H1 (cell line): Measurements from ENCODE around the gene ABCA13. TPM values are rescaled to one million over a fixed set of nuclear protein-coding genes. Genes with fewer than 3 reads are reported as not detected.

Experiments used
- KDM1A ChIP-seq: fragments of 200-600, 300-600 bp; sonication (generic); IDR thresholded peaks from 2 replicates; pipeline ENCODE4 v1.7.1; 2016; ENCODE audit warnings: mild to moderate bottlenecking, low read length, borderline replicate concordance
- KDM5A ChIP-seq: fragments of 200-600 bp; IDR thresholded peaks from 2 replicates; pipeline ENCODE4 v1.7.1; 2012; ENCODE audit warnings: mild to moderate bottlenecking, low read length, inconsistent platforms, mixed read lengths
- RBBP5 ChIP-seq: IDR thresholded peaks from 2 replicates; pipeline ENCODE4 v1.7.1; 2012; ENCODE audit warnings: low read depth, mild to moderate bottlenecking, inconsistent platforms, low read length, moderate library complexity, borderline replicate concordance
- SIRT6 ChIP-seq: IDR thresholded peaks from one replicate; pipeline ENCODE4 v1.7.1; 2012; ENCODE audit warnings: low read length, inconsistent platforms
- SP1 ChIP-seq: IDR thresholded peaks from 2 replicates; pipeline ENCODE4 v1.6.1; 2011; ENCODE audit warnings: low read depth, low read length
- TAF7 ChIP-seq: optimal IDR thresholded peaks from 2 replicates; pipeline ENCODE3; 2011; ENCODE audit warnings: low read depth, mild to moderate bottlenecking, inconsistent platforms, low read length, moderate library complexity, borderline replicate concordance
- polyA plus RNA-seq, 7 experiments: library from polyadenylated mRNA; depleted of rRNA in 3 of 7; stranded (reverse) in 5 of 7; unstranded in 2 of 7; fragments of >200 nt in 5 of 7; fragments of 200-250 nt in 2 of 7; gene quantifications; 1 replicate in 5 of 7; 2 replicates in 1 of 7; 4 replicates in 1 of 7; pipeline versions ENCODE4 v1.2.1 to v1.2.3, GENCODE V29; 2011 to 2013; ENCODE audit warnings: missing spikeins in 2 of 7, mixed read lengths in 2 of 7
- total RNA-seq: library from RNA; stranded (reverse); fragmentation: NEBNext Ultra II Directional; extraction: Animal tissue kit (Norgen Biotek cat#: 25700); gene quantifications from 2 replicates; pipeline ENCODE4 v1.2.1, GENCODE V29; 2021
- TF ChIP-seq, protein P1 (sequence below): fragments of 300-600 bp; sonication (generic); IDR thresholded peaks from 2 replicates; pipeline ENCODE4 v1.7.1; 2012; ENCODE audit warnings: low read length, moderate library complexity, mild to moderate bottlenecking, inconsistent platforms; ENCODE audit not compliant: insufficient replicate concordance
- TF ChIP-seq, protein P2 (sequence below), 3 experiments: IDR thresholded peaks; 1 replicate in 2 of 3; 2 replicates in 1 of 3; pipeline versions ENCODE4 v1.5.1 to v1.6.1; 2011; ENCODE audit warnings: low read length in 3 of 3, mild to moderate bottlenecking in 3 of 3, inconsistent platforms in 2 of 3, low read depth in 1 of 3, moderate library complexity in 1 of 3; ENCODE audit not compliant: insufficient read depth in 1 of 3; ENCODE audit errors: control extremely low read depth in 1 of 3

The ABCA13 gene
- total and polyA plus RNA-seq, 2 of the 8 experiments (the other 6 are each of a cell fraction or from before 2014, with no cell fraction given), result 0.07 to 0.09 TPM

DNA sequence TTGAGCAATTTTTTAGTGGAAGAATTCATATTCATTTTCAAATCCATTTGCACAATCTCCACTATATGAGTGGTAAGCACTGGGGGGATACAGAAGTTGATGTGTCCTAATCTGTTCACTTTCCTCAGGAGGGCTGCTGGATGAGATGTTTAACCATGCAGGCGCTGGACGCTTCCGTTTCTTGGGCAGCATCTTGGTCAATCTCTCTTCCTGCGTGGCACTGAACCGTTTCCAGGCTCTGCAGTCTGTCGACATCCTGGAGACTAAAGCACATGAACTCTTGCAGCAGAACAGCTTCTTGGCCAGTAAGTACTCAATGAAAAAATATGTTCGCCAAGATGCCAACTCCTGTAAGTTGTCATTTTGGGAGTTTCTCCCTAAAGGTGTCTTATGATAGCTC, 179.3 kb downstream of the ABCA13 start (continued):
- TF ChIP-seq, protein P1, sequence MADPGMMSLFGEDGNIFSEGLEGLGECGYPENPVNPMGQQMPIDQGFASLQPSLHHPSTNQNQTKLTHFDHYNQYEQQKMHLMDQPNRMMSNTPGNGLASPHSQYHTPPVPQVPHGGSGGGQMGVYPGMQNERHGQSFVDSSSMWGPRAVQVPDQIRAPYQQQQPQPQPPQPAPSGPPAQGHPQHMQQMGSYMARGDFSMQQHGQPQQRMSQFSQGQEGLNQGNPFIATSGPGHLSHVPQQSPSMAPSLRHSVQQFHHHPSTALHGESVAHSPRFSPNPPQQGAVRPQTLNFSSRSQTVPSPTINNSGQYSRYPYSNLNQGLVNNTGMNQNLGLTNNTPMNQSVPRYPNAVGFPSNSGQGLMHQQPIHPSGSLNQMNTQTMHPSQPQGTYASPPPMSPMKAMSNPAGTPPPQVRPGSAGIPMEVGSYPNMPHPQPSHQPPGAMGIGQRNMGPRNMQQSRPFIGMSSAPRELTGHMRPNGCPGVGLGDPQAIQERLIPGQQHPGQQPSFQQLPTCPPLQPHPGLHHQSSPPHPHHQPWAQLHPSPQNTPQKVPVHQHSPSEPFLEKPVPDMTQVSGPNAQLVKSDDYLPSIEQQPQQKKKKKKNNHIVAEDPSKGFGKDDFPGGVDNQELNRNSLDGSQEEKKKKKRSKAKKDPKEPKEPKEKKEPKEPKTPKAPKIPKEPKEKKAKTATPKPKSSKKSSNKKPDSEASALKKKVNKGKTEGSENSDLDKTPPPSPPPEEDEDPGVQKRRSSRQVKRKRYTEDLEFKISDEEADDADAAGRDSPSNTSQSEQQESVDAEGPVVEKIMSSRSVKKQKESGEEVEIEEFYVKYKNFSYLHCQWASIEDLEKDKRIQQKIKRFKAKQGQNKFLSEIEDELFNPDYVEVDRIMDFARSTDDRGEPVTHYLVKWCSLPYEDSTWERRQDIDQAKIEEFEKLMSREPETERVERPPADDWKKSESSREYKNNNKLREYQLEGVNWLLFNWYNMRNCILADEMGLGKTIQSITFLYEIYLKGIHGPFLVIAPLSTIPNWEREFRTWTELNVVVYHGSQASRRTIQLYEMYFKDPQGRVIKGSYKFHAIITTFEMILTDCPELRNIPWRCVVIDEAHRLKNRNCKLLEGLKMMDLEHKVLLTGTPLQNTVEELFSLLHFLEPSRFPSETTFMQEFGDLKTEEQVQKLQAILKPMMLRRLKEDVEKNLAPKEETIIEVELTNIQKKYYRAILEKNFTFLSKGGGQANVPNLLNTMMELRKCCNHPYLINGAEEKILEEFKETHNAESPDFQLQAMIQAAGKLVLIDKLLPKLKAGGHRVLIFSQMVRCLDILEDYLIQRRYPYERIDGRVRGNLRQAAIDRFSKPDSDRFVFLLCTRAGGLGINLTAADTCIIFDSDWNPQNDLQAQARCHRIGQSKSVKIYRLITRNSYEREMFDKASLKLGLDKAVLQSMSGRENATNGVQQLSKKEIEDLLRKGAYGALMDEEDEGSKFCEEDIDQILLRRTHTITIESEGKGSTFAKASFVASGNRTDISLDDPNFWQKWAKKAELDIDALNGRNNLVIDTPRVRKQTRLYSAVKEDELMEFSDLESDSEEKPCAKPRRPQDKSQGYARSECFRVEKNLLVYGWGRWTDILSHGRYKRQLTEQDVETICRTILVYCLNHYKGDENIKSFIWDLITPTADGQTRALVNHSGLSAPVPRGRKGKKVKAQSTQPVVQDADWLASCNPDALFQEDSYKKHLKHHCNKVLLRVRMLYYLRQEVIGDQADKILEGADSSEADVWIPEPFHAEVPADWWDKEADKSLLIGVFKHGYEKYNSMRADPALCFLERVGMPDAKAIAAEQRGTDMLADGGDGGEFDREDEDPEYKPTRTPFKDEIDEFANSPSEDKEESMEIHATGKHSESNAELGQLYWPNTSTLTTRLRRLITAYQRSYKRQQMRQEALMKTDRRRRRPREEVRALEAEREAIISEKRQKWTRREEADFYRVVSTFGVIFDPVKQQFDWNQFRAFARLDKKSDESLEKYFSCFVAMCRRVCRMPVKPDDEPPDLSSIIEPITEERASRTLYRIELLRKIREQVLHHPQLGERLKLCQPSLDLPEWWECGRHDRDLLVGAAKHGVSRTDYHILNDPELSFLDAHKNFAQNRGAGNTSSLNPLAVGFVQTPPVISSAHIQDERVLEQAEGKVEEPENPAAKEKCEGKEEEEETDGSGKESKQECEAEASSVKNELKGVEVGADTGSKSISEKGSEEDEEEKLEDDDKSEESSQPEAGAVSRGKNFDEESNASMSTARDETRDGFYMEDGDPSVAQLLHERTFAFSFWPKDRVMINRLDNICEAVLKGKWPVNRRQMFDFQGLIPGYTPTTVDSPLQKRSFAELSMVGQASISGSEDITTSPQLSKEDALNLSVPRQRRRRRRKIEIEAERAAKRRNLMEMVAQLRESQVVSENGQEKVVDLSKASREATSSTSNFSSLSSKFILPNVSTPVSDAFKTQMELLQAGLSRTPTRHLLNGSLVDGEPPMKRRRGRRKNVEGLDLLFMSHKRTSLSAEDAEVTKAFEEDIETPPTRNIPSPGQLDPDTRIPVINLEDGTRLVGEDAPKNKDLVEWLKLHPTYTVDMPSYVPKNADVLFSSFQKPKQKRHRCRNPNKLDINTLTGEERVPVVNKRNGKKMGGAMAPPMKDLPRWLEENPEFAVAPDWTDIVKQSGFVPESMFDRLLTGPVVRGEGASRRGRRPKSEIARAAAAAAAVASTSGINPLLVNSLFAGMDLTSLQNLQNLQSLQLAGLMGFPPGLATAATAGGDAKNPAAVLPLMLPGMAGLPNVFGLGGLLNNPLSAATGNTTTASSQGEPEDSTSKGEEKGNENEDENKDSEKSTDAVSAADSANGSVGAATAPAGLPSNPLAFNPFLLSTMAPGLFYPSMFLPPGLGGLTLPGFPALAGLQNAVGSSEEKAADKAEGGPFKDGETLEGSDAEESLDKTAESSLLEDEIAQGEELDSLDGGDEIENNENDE, result no peak
- TF ChIP-seq SIRT6, result no peak
- TF ChIP-seq RBBP5, result no peak
- TF ChIP-seq KDM5A, result no peak
- no peak for TF ChIP-seq SP1
- TF ChIP-seq KDM1A, result no peak
- TF ChIP-seq, protein P2, sequence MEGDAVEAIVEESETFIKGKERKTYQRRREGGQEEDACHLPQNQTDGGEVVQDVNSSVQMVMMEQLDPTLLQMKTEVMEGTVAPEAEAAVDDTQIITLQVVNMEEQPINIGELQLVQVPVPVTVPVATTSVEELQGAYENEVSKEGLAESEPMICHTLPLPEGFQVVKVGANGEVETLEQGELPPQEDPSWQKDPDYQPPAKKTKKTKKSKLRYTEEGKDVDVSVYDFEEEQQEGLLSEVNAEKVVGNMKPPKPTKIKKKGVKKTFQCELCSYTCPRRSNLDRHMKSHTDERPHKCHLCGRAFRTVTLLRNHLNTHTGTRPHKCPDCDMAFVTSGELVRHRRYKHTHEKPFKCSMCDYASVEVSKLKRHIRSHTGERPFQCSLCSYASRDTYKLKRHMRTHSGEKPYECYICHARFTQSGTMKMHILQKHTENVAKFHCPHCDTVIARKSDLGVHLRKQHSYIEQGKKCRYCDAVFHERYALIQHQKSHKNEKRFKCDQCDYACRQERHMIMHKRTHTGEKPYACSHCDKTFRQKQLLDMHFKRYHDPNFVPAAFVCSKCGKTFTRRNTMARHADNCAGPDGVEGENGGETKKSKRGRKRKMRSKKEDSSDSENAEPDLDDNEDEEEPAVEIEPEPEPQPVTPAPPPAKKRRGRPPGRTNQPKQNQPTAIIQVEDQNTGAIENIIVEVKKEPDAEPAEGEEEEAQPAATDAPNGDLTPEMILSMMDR (IDR thresholded peaks at IDR 0.05; ENCODE audit: control extremely low read depth in 1 of 3, insufficient read depth in 1 of 3, low read depth in 1 of 3, low read length in 3 of 3), result no peak
- no peak for TF ChIP-seq TAF7
